HG02642 (cell line): ENCODE measurements around the gene OR5A1.

Source experiments
- ATAC-seq: cut with Tn5 transposase; IDR thresholded peaks from one replicate; pipeline ENCODE4 v1.9.1; 2021; ENCODE audit warnings: mild to moderate bottlenecking; ENCODE audit not compliant: unreplicated experiment, poor library complexity

Gene OR5A1

GRCh38 chr11:59475176-59475575, 38.9 kb downstream of the OR5A1 start:
- ATAC-seq: no peak

DNA sequence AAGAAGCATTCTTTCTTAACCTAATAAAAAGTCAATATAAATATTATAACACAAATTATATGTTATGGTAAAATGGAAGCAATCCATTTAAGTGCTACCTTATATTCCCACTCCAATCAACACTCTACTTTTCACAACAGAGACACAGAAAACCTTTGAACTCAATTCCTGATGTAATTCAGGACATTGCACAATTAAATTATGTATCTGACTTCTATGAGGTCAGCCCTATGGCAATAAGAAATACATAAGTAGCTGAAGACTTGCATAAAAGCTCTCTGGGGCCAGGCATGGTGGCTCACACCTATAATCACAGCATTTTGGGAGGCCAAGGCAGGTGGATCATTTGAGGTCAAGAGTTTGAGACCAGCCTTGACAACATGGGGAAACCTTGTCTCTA, 43.6 kb downstream of the OR5A1 start:
- no peak for ATAC-seq

DNA sequence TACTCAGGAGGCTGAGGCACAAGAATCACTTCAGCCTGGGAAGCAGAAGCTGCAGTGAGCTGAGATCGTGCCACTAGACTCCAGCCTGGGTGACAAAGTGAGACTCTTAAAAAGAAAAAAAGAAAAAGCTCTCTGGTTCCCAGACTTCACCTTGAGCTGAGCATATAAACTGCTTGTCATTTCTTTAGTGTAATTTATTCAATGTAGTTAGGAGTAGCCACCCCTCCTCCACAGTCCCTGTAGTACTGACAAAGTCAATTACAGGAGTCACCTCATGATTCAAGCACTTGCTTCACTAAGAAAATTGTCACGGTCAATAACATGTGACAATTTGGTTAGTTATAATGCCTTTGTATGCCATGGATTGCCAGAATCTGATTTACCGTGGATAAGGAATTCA, 44.1 kb downstream of the OR5A1 start:
- ATAC-seq: no peak
